GM21515 (cell line): ENCODE data around the gene NOC4L.

Source experiments
- ATAC-seq: cut with Tn5 transposase; IDR thresholded peaks from one replicate; pipeline ENCODE4 v1.9.1; 2021; ENCODE audit not compliant: unreplicated experiment

The NOC4L gene

GRCh38 chr12:132155771-132156572 lies 11.7 kb downstream of the NOC4L start:
- no peak for ATAC-seq

- ATAC-seq: no peak
These were observed 12.5 kb downstream of the NOC4L start for GRCh38 chr12:132156573-132157325.

GRCh38 chr12:132157733-132158409 lies 13.6 kb downstream of the NOC4L start:
- ATAC-seq: no peak

- no peak for ATAC-seq
These were observed 14.7 kb downstream of the NOC4L start for GRCh38 chr12:132158677-132159554.

- ATAC-seq: no peak
These were observed 15.3 kb downstream of the NOC4L start for GRCh38 chr12:132159555-132160003.

GRCh38 chr12:132160016-132160415 lies 15.8 kb downstream of the NOC4L start:
- no peak for ATAC-seq

- ATAC-seq: no peak
These were observed 16.4 kb downstream of the NOC4L start for GRCh38 chr12:132160601-132161035.

- ATAC-seq: no peak
These were observed 17.0 kb downstream of the NOC4L start for GRCh38 chr12:132161036-132161781.

- ATAC-seq: no peak
These were observed 17.7 kb downstream of the NOC4L start for GRCh38 chr12:132161796-132162507.

GRCh38 chr12:132162508-132163031 lies 18.3 kb downstream of the NOC4L start:
- no peak for ATAC-seq

- no peak for ATAC-seq
These were observed 19.0 kb downstream of the NOC4L start for GRCh38 chr12:132163041-132163910.

GRCh38 chr12:132163911-132164288 lies 19.6 kb downstream of the NOC4L start:
- no peak for ATAC-seq

GRCh38 chr12:132164426-132164825 lies 20.2 kb downstream of the NOC4L start:
- ATAC-seq: no peak

- ATAC-seq: no peak
These were observed 21.3 kb downstream of the NOC4L start for GRCh38 chr12:132165584-132165983.

GRCh38 chr12:132166093-132166492 lies 21.8 kb downstream of the NOC4L start:
- no peak for ATAC-seq

- ATAC-seq: no peak
These were observed 22.7 kb downstream of the NOC4L start for GRCh38 chr12:132166801-132167591.

GRCh38 chr12:132167611-132168310 lies 23.5 kb downstream of the NOC4L start:
- ATAC-seq: no peak
